ENCODE measurements around the gene SLC35E4.
"Not testable (repeated sequence)": the region's sequence is repeated elsewhere in the genome, so short reads cannot be mapped to it uniquely, and the experiment has no call there.

SLC35E4 gene

DNA sequence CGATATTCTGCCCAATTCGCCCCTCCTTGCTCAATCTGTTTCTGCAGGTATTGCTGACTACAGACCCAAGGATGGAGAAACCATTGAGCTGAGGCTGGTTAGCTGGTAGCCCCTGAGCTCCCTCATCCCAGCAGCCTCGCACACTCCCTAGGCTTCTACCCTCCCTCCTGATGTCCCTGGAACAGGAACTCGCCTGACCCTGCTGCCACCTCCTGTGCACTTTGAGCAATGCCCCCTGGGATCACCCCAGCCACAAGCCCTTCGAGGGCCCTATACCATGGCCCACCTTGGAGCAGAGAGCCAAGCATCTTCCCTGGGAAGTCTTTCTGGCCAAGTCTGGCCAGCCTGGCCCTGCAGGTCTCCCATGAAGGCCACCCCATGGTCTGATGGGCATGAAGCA is 9.2 kb upstream of the SLC35E4 start:
- Histone ChIP-seq H3K9me3 (ENCODE audit: control insufficient read depth, insufficient read depth, low read length) (no peaks in the 10 kb centered on the region), H3K4me1 (ENCODE audit: insufficient read depth, low read length) (no peaks in the 10 kb centered on the region), H3K36me3 (ENCODE audit: insufficient read depth, low read length) (peaks cover 3% of the 10 kb centered on the region; the same call in 1 of the 2 replicates), H3K9ac (ENCODE audit: low read depth, low read length) (no peak overlapping the region)

GRCh38 chr22:30627471-30627870 is 8.1 kb upstream of the SLC35E4 start:
- Histone ChIP-seq H3K9ac (ENCODE audit: low read depth, low read length) (no peak overlapping the region), H3K36me3 (ENCODE audit: insufficient read depth, low read length) (peaks cover 2% of the 10 kb centered on the region; the same call in 1 of the 2 replicates), H3K9me3 (ENCODE audit: control insufficient read depth, insufficient read depth, low read length) (no peaks in the 10 kb centered on the region), H3K4me1 (ENCODE audit: insufficient read depth, low read length) (no peaks in the 10 kb centered on the region)

- Histone ChIP-seq H3K4me1 (ENCODE audit: insufficient read depth, low read length) (no peaks in the 10 kb centered on the region), H3K36me3 (ENCODE audit: insufficient read depth, low read length) (no peaks in the 10 kb centered on the region), H3K9me3 (ENCODE audit: control insufficient read depth, insufficient read depth, low read length) (no peaks in the 10 kb centered on the region), H3K9ac (ENCODE audit: low read depth, low read length) (no peak overlapping the region)
Measured at GRCh38 chr22:30628491-30628890, 7.1 kb upstream of the SLC35E4 start.

DNA sequence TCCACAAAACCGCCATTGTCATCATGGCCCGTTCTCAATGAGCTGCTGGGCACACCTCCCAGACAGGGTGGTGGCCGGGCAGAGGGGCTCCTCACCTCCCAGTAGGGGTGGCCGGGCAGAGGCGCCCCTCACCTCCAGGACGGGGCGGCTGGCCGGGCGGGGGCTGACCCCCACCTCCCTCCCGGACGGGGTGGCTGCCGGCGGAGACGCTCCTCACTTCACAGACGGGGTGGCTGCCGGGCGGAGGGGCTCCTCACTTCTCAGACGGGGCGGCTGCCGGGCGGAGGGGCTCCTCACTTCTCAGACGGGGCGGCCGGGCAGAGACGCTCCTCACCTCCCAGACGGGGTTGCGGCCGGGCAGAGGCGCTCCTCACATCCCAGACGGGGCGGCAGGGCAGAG is 4.1 kb upstream of the SLC35E4 start:
- H3K9me3 ChIP-seq (ENCODE audit: control insufficient read depth, insufficient read depth, low read length); H3K4me1 ChIP-seq (ENCODE audit: insufficient read depth, low read length); H3K9ac ChIP-seq (ENCODE audit: low read depth, low read length); H3K36me3 ChIP-seq (ENCODE audit: insufficient read depth, low read length): not testable (repeated sequence)

- H3K36me3 ChIP-seq (ENCODE audit: insufficient read depth, low read length): no peaks in the 10 kb centered on the region
- H3K9ac ChIP-seq (ENCODE audit: low read depth, low read length): peak overlapping the region; percentile 53; the same call in 1 of the 2 replicates
- no peaks in the 10 kb centered on the region for H3K9me3 ChIP-seq (ENCODE audit: control insufficient read depth, insufficient read depth, low read length)
- H3K4me1 ChIP-seq (ENCODE audit: insufficient read depth, low read length): no peaks in the 10 kb centered on the region; the same call in 1 of the 2 replicates
Measured at GRCh38 chr22:30634471-30635233, 929 bp upstream of the SLC35E4 start.

DNA sequence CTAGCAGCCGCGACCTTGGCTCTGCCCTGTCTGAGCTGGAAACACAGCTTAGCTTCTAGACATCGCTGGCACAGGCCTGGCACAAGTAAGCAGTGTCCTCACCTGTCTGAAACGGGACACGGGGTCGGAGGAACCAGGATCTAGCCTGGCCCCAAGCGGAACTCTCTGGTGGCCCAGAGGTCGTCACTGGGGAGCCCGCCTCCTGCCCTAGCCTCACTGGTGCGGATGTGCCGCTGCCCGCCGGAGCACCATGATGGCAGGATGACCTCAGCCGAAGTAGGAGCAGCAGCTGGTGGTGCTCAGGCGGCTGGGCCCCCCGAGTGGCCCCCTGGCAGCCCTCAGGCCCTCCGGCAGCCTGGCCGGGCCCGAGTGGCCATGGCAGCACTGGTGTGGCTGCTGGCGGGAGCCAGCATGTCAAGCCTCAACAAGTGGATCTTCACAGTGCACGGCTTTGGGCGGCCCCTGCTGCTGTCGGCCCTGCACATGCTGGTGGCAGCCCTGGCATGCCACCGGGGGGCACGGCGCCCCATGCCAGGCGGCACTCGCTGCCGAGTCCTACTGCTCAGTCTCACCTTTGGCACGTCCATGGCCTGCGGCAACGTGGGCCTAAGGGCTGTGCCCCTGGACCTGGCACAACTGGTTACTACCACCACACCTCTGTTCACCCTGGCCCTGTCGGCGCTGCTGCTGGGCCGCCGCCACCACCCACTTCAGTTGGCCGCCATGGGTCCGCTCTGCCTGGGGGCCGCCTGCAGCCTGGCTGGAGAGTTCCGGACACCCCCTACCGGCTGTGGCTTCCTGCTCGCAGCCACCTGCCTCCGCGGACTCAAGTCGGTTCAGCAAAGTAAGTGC is 871 bp downstream of the SLC35E4 start:
- Histone ChIP-seq H3K36me3 (ENCODE audit: insufficient read depth, low read length) (no peaks in the 10 kb centered on the region), H3K9me3 (ENCODE audit: control insufficient read depth, insufficient read depth, low read length) (no peaks in the 10 kb centered on the region), H3K4me1 (ENCODE audit: insufficient read depth, low read length) (no peaks in the 10 kb centered on the region; the same call in 1 of the 2 replicates), H3K9ac (ENCODE audit: low read depth, low read length) (peak overlapping the region; percentile 85)

- Histone ChIP-seq H3K9ac (ENCODE audit: low read depth, low read length) (no peak overlapping the region), H3K9me3 (ENCODE audit: control insufficient read depth, insufficient read depth, low read length) (no peaks in the 10 kb centered on the region), H3K4me1 (ENCODE audit: insufficient read depth, low read length) (no peaks in the 10 kb centered on the region; the same call in 1 of the 2 replicates), H3K36me3 (ENCODE audit: insufficient read depth, low read length) (no peaks in the 10 kb centered on the region)
Measured at GRCh38 chr22:30637701-30638114, 2.1 kb downstream of the SLC35E4 start.

DNA sequence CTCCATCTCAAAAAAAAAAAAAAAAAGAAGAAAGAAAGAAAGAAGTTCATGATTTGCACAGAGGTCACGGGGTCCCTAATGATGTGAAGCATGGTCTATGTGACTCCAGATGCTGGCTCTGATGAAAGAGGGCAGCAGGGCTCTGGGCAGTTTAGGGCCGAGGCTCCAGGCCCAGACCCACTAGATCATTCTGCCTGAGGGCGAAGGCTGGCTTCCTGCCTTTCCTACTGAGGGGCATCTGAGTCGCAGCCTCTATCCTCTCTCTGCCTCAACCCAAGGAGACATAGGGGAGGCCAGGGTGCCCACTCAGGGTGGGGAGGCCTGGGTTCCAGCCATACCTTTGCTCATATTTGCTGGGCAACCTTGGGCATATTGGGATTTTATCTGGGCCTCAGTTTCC is 4.8 kb downstream of the SLC35E4 start:
- H3K36me3 ChIP-seq (ENCODE audit: insufficient read depth, low read length): no peaks in the 10 kb centered on the region

DNA sequence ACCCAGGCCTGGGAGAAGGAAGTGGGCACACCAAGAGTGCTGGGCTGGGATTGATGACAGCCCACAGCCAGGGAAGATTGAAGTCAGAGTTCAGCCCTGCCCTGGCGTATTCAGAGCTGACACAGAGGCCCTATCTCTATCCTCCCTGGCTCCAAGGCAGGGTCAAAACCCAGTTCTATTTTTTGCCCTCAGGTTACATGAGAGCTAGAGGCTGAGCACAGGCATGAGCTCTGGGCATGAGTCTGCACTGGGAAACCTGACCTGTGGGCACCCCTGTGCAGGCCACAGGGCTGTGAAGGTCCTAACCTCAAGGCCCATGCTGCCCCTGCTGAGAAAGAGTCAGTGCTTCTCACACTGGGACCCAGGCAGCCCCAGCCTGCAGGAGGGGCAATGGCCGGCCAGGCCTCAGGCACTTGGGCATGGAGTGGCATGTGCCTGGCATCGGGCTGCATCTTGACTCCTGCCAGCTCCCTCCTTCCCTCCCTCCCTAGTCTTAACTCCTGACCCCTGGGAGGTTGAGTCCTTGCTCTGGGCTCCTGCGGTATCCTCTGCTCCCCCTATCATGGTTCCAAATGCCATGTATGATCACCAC is 5.4 kb downstream of the SLC35E4 start:
- Histone ChIP-seq H3K9me3 (ENCODE audit: control insufficient read depth, insufficient read depth, low read length) (no peaks in the 10 kb centered on the region), H3K4me1 (ENCODE audit: insufficient read depth, low read length) (no peaks in the 10 kb centered on the region; the same call in 1 of the 2 replicates), H3K36me3 (ENCODE audit: insufficient read depth, low read length) (no peaks in the 10 kb centered on the region), H3K9ac (ENCODE audit: low read depth, low read length) (no peak overlapping the region)

More for the DNA sequence above, 4.8 kb downstream of the SLC35E4 start:
- Histone ChIP-seq H3K9ac (ENCODE audit: low read depth, low read length) (no peak overlapping the region), H3K4me1 (ENCODE audit: insufficient read depth, low read length) (no peaks in the 10 kb centered on the region; the same call in 1 of the 2 replicates), H3K9me3 (ENCODE audit: control insufficient read depth, insufficient read depth, low read length) (no peaks in the 10 kb centered on the region)

GRCh38 chr22:30643055-30643875 is 7.7 kb downstream of the SLC35E4 start:
- no peaks in the 10 kb centered on the region for H3K36me3 ChIP-seq (ENCODE audit: insufficient read depth, low read length)
- no peak overlapping the region for H3K9ac ChIP-seq (ENCODE audit: low read depth, low read length)

DNA sequence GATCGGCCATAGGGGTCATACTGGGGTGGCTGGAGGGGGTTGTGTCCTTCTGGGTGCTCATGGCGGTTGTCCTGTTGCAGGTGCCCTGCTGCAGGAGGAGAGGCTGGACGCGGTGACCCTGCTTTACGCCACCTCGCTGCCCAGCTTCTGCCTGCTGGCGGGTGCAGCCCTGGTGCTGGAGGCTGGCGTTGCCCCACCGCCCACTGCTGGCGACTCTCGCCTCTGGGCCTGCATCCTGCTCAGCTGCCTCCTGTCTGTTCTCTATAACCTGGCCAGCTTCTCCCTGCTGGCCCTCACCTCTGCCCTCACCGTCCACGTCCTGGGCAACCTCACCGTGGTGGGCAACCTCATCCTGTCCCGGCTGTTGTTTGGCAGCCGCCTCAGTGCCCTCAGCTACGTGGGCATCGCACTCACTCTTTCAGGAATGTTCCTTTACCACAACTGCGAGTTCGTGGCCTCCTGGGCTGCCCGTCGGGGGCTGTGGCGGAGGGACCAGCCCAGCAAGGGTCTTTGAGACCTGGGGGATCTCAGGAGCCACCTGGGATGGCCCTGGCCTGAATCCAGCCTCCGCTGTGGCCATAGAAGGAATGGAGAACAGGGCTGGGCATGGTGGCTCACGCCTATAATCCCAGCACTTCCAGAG is 11.1 kb downstream of the SLC35E4 start:
- peaks cover 5% of the 10 kb centered on the region; the same call in 1 of the 2 replicates for H3K4me1 ChIP-seq (ENCODE audit: insufficient read depth, low read length)

More at GRCh38 chr22:30643055-30643875, 7.7 kb downstream of the SLC35E4 start:
- H3K9me3 ChIP-seq (ENCODE audit: control insufficient read depth, insufficient read depth, low read length): no peaks in the 10 kb centered on the region
- no peaks in the 10 kb centered on the region; the same call in 1 of the 2 replicates for H3K4me1 ChIP-seq (ENCODE audit: insufficient read depth, low read length)

DNA sequence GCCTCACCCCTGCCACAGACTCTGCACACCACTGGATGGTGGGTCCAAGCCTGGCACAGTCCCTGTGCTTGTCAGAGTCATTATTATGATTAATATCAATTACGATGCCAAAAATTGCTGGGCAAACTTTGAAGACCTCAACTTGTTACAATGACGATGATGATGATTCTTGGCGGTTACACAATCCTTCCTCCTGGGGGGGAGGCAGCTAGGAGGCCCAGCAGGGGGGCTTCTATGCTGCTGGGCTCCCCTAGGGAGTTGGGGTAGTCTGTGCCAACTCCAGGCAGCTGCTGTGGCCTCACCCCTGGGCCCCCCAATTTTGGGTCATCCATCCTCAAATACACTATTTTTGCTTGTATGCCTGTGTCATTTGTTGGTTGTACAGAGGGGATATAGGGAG is 12.0 kb downstream of the SLC35E4 start:
- no peaks in the 10 kb centered on the region for H3K9me3 ChIP-seq (ENCODE audit: control insufficient read depth, insufficient read depth, low read length)
- H3K9ac ChIP-seq (ENCODE audit: low read depth, low read length): no peak overlapping the region
- peaks cover 5% of the 10 kb centered on the region; the same call in 1 of the 2 replicates for H3K4me1 ChIP-seq (ENCODE audit: insufficient read depth, low read length)
- no peaks in the 10 kb centered on the region for H3K36me3 ChIP-seq (ENCODE audit: insufficient read depth, low read length)

More for the DNA sequence above, 11.1 kb downstream of the SLC35E4 start:
- no peaks in the 10 kb centered on the region for H3K9me3 ChIP-seq (ENCODE audit: control insufficient read depth, insufficient read depth, low read length)
- H3K9ac ChIP-seq (ENCODE audit: low read depth, low read length): no peak overlapping the region
- no peaks in the 10 kb centered on the region for H3K36me3 ChIP-seq (ENCODE audit: insufficient read depth, low read length)

GRCh38 chr22:30648825-30649224 is 13.2 kb downstream of the SLC35E4 start:
- Histone ChIP-seq H3K4me1 (ENCODE audit: insufficient read depth, low read length) (peaks cover 5% of the 10 kb centered on the region; the same call in 1 of the 2 replicates), H3K9ac (ENCODE audit: low read depth, low read length) (no peak overlapping the region), H3K36me3 (ENCODE audit: insufficient read depth, low read length) (no peaks in the 10 kb centered on the region), H3K9me3 (ENCODE audit: control insufficient read depth, insufficient read depth, low read length) (no peaks in the 10 kb centered on the region)
